ENCODE measurements around the gene KCNQ1. TPM values are rescaled to one million over a fixed set of nuclear protein-coding genes. Genes with fewer than 3 reads are reported as not detected.
A peak's percentile ranks its signal among the peaks of the same experiment; 100 is the strongest.

The KCNQ1 gene
- total and polyA plus RNA-seq, 2 of the 13 experiments (the other 11 are each of a cell fraction or from before 2014, with no cell fraction given), result 0.02 to 0.08 TPM

- TF ChIP-seq ZNF770 (CRISPR knock-in tag; IDR thresholded peaks at IDR 0.05) (no peak), SMARCE1 (IDR thresholded peaks at IDR 0.05; ENCODE audit: borderline replicate concordance) (no peak), ZNF768 (CRISPR knock-in tag; IDR thresholded peaks at IDR 0.05) (0 out of 2 replicates have a peak, but pooled peaks have one; percentile 10), ZNF12 (CRISPR knock-in tag; IDR thresholded peaks at IDR 0.05) (peak; percentile 76), ATF3 (CRISPR knock-in tag; IDR thresholded peaks at IDR 0.05) (no peak), ZNF205 (CRISPR knock-in tag; IDR thresholded peaks at IDR 0.05) (no peak), ZNF441 (CRISPR knock-in tag; IDR thresholded peaks at IDR 0.05; ENCODE audit: borderline replicate concordance) (no peak), PCBP2 (optimal IDR thresholded peaks at IDR 0.05; ENCODE audit: low read depth, low read length, poor library complexity, severe bottlenecking) (no peak), SALL1 (CRISPR knock-in tag; IDR thresholded peaks at IDR 0.05) (peak; percentile 36; the same call in 1 of the 2 replicates), ZNF687 (CRISPR knock-in tag; IDR thresholded peaks at IDR 0.05) (peak; percentile 43), THAP9 (CRISPR knock-in tag; IDR thresholded peaks at IDR 0.05; ENCODE audit: borderline replicate concordance) (0 out of 2 replicates have a peak, but pooled peaks have one; percentile 14), ZNF550 (CRISPR knock-in tag; IDR thresholded peaks at IDR 0.05; ENCODE audit: borderline replicate concordance) (no peak), RBAK (CRISPR knock-in tag; IDR thresholded peaks at IDR 0.05) (no peak), MAFK (conservative IDR thresholded peaks at IDR 0.05 in 1 of 2, IDR thresholded peaks at IDR 0.05 in 1 of 2; ENCODE audit: low read length in 2 of 2) (peak; percentile 71 to 73), FOXP4 (CRISPR knock-in tag; IDR thresholded peaks at IDR 0.05) (peak; percentile 17; the same call in 1 of the 2 replicates)
These were observed 336.8 kb downstream of the KCNQ1 start (continued) for GRCh38 chr11:2781408-2782274.

Measured in HepG2 (cell line).